WTC11 (cell line): ENCODE data around the gene C1QL4.

ENCODE experiments used
- CREB1 ChIP-seq: sonication (generic); formaldehyde crosslinking; IDR thresholded peaks from 2 replicates; pipeline ENCODE4 v1.8.0; 2023; ENCODE audit warnings: mild to moderate bottlenecking, missing genetic modification reagents
- MYBL2 ChIP-seq: sonication (generic); formaldehyde crosslinking; IDR thresholded peaks from 2 replicates; pipeline ENCODE4 v1.8.1; 2023; ENCODE audit warnings: mild to moderate bottlenecking, moderate library complexity, missing genetic modification reagents
- SMAD4 ChIP-seq: sonication (generic); formaldehyde crosslinking; IDR thresholded peaks from 2 replicates; pipeline ENCODE4 v1.8.0; 2022; ENCODE audit warnings: mild to moderate bottlenecking, missing genetic modification reagents
- SP1 ChIP-seq: sonication (generic); formaldehyde crosslinking; conservative IDR thresholded peaks from 2 replicates; pipeline ENCODE4 v1.8.1; 2022; ENCODE audit warnings: missing genetic modification reagents
- TEAD4 ChIP-seq: sonication (generic); formaldehyde crosslinking; IDR thresholded peaks from 2 replicates; pipeline ENCODE4 v1.8.0; 2022; ENCODE audit warnings: mild to moderate bottlenecking, missing genetic modification reagents
- TF ChIP-seq, protein P1 (sequence below): sonication (generic); formaldehyde crosslinking; IDR thresholded peaks from 2 replicates; pipeline ENCODE4 v1.8.0; 2022; ENCODE audit warnings: mild to moderate bottlenecking, missing genetic modification reagents
- TF ChIP-seq, protein P2 (sequence below): sonication (generic); formaldehyde crosslinking; IDR thresholded peaks from 2 replicates; pipeline ENCODE4 v1.8.0; 2022; ENCODE audit warnings: mild to moderate bottlenecking, missing genetic modification reagents
- TF ChIP-seq, protein P3 (sequence below): fragments of 200-600 bp; IDR thresholded peaks from 2 replicates; pipeline ENCODE4 v1.8.0; 2022; ENCODE audit warnings: antibody characterized with exemption
- TF ChIP-seq, protein P4 (sequence below): sonication (generic); formaldehyde crosslinking; IDR thresholded peaks from 2 replicates; pipeline ENCODE4 v1.8.1; 2023; ENCODE audit warnings: mild to moderate bottlenecking, missing genetic modification reagents, moderate library complexity
- TF ChIP-seq, protein P5 (sequence below): fragments of 250-450 bp; sonication (Bioruptor Pico); IDR thresholded peaks from 2 replicates; pipeline ENCODE4 v1.9.0; 2021; ENCODE audit warnings: mild to moderate bottlenecking
- TF ChIP-seq, protein P6 (sequence below): sonication (generic); formaldehyde crosslinking; IDR thresholded peaks from 2 replicates; pipeline ENCODE4 v1.8.0; 2022; ENCODE audit warnings: mild to moderate bottlenecking, missing genetic modification reagents
- TF ChIP-seq, protein P7 (sequence below): sonication (generic); formaldehyde crosslinking; IDR thresholded peaks from 2 replicates; pipeline ENCODE4 v1.8.1; 2023; ENCODE audit warnings: mild to moderate bottlenecking, missing genetic modification reagents

DNA sequence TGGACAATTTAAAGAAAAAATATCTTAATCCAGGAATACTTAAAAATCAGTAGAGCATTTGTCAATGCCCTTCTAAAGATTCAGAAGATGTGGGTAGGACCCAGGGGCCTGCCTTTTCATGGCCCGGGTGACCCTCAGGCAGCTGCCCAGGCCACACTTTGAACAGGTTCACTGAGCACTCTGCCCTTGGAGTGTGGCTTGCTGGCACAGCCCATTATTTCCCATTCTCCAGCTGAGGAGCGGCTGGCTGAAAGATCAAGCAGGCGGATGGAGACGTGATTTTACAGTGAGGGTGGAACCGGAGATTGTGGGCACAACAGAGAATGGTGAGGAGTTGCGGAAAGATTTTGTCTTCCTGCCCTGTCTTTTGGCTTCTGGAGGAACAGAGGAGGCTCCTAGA is 49.1 kb downstream of the C1QL4 start:
- TF ChIP-seq, protein P1, sequence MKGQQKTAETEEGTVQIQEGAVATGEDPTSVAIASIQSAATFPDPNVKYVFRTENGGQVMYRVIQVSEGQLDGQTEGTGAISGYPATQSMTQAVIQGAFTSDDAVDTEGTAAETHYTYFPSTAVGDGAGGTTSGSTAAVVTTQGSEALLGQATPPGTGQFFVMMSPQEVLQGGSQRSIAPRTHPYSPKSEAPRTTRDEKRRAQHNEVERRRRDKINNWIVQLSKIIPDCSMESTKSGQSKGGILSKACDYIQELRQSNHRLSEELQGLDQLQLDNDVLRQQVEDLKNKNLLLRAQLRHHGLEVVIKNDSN: no peak
- TF ChIP-seq, protein P2, sequence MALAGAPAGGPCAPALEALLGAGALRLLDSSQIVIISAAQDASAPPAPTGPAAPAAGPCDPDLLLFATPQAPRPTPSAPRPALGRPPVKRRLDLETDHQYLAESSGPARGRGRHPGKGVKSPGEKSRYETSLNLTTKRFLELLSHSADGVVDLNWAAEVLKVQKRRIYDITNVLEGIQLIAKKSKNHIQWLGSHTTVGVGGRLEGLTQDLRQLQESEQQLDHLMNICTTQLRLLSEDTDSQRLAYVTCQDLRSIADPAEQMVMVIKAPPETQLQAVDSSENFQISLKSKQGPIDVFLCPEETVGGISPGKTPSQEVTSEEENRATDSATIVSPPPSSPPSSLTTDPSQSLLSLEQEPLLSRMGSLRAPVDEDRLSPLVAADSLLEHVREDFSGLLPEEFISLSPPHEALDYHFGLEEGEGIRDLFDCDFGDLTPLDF (CRISPR knock-in tag): no peak
- TF ChIP-seq, protein P3, sequence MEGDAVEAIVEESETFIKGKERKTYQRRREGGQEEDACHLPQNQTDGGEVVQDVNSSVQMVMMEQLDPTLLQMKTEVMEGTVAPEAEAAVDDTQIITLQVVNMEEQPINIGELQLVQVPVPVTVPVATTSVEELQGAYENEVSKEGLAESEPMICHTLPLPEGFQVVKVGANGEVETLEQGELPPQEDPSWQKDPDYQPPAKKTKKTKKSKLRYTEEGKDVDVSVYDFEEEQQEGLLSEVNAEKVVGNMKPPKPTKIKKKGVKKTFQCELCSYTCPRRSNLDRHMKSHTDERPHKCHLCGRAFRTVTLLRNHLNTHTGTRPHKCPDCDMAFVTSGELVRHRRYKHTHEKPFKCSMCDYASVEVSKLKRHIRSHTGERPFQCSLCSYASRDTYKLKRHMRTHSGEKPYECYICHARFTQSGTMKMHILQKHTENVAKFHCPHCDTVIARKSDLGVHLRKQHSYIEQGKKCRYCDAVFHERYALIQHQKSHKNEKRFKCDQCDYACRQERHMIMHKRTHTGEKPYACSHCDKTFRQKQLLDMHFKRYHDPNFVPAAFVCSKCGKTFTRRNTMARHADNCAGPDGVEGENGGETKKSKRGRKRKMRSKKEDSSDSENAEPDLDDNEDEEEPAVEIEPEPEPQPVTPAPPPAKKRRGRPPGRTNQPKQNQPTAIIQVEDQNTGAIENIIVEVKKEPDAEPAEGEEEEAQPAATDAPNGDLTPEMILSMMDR: no peak
- TF ChIP-seq, protein P4, sequence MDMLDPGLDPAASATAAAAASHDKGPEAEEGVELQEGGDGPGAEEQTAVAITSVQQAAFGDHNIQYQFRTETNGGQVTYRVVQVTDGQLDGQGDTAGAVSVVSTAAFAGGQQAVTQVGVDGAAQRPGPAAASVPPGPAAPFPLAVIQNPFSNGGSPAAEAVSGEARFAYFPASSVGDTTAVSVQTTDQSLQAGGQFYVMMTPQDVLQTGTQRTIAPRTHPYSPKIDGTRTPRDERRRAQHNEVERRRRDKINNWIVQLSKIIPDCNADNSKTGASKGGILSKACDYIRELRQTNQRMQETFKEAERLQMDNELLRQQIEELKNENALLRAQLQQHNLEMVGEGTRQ (CRISPR knock-in tag): no peak
- TF ChIP-seq, protein P5, sequence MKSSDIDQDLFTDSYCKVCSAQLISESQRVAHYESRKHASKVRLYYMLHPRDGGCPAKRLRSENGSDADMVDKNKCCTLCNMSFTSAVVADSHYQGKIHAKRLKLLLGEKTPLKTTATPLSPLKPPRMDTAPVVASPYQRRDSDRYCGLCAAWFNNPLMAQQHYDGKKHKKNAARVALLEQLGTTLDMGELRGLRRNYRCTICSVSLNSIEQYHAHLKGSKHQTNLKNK (CRISPR knock-in tag): no peak
- no peak for TF ChIP-seq SP1 (CRISPR knock-in tag)
- no peak for TF ChIP-seq CREB1 (CRISPR knock-in tag)
- TF ChIP-seq, protein P6, sequence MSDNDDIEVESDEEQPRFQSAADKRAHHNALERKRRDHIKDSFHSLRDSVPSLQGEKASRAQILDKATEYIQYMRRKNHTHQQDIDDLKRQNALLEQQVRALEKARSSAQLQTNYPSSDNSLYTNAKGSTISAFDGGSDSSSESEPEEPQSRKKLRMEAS: no peak
- TF ChIP-seq SMAD4: no peak
- TF ChIP-seq, protein P7, sequence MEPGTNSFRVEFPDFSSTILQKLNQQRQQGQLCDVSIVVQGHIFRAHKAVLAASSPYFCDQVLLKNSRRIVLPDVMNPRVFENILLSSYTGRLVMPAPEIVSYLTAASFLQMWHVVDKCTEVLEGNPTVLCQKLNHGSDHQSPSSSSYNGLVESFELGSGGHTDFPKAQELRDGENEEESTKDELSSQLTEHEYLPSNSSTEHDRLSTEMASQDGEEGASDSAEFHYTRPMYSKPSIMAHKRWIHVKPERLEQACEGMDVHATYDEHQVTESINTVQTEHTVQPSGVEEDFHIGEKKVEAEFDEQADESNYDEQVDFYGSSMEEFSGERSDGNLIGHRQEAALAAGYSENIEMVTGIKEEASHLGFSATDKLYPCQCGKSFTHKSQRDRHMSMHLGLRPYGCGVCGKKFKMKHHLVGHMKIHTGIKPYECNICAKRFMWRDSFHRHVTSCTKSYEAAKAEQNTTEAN (CRISPR knock-in tag): no peak
- TF ChIP-seq MYBL2: no peak
- no peak for TF ChIP-seq TEAD4 (CRISPR knock-in tag)
